Esophagus squamous epithelium (tissue), 5 donors: ENCODE results near the gene BAG5. TPM values are rescaled to one million over a fixed set of nuclear protein-coding genes. Genes with fewer than 3 reads are reported as not detected.
"Not testable (repeated sequence)": the region's sequence is repeated elsewhere in the genome, so short reads cannot be mapped to it uniquely, and the experiment has no call there.

Experiments used
- DNase-seq: peaks from one replicate; lab custom pipeline; 2025; lab: John Stamatoyannopoulos, UW
- H3K27ac ChIP-seq, 4 donors: fragments of 200-600 bp; sonication (generic); one replicate each; pipeline ENCODE4 v1.5.1; 2016 to 2019; ENCODE audit warnings: mild to moderate bottlenecking in 1 of 4
- H3K27me3 ChIP-seq, 4 donors: fragments of 200-600 bp; sonication (generic); 1 replicate in 3 of 4; 2 replicates in 1 of 4; pipeline versions ENCODE4 v1.5.1 to v1.6.0; 2017 to 2021; ENCODE audit warnings: antibody characterized with exemption in 1 of 4
- H3K36me3 ChIP-seq, 3 donors: fragments of 200-600 bp; sonication (generic); one replicate each; pipeline ENCODE4 v1.5.1; 2016 to 2019
- H3K4me1 ChIP-seq, 3 donors: fragments of 200-600 bp; sonication (generic); one replicate each; pipeline ENCODE4 v1.5.1; 2017 to 2019
- H3K4me3 ChIP-seq, 4 donors: fragments of 200-600 bp; sonication (generic); 1 replicate in 3 of 4; 2 replicates in 1 of 4; pipeline ENCODE4 v1.5.1; 2016 to 2019; ENCODE audit warnings: mild to moderate bottlenecking in 2 of 4, moderate library complexity in 1 of 4
- H3K9me3 ChIP-seq, 3 donors: fragments of 200-600 bp; sonication (generic); one replicate each; pipeline ENCODE4 v1.5.1; 2016 to 2019
- POLR2A ChIP-seq, 4 donors: fragments of 450-650 bp; IDR thresholded peaks; one replicate each; pipeline ENCODE4 v1.6.1; 2017; ENCODE audit warnings: antibody characterized with exemption in 4 of 4, mild to moderate bottlenecking in 4 of 4, moderate library complexity in 3 of 4
- WGBS, 2 donors: methylation state at CpG; one replicate each; pipeline ENCODE4 v1.1.5; 2018; 5-methylcytosine and 5-hydroxymethylcytosine counted together
- intact Hi-C: fragments of 100-400 bp; cut with DNase I; formaldehyde crosslinking; loops from one replicate; pipeline ENCODE4 v1.15.0; 2022
- total RNA-seq, 4 donors: library from RNA; depleted of rRNA; stranded (reverse); fragments of >200 nt; gene quantifications; one replicate each; pipeline ENCODE4 v1.1.0, GENCODE V29; 2016
- TF ChIP-seq, protein P1 (sequence below), 6 experiments: fragments of 450-650 bp in 4 of 6; fragments of 200-600 bp in 2 of 6; sonication (generic) in 2 of 6; IDR thresholded peaks; one replicate each; pipeline ENCODE4 v1.5.1; 2016 to 2019; ENCODE audit warnings: antibody characterized with exemption in 6 of 6, mild to moderate bottlenecking in 4 of 6, moderate library complexity in 4 of 6
- donor health status: DM: yes; HTN: yes; CAD: no.

The BAG5 gene
- total RNA-seq, 4 donors from 2014 or later, result 24.8 to 32.4 (median 28.5) TPM

DNA sequence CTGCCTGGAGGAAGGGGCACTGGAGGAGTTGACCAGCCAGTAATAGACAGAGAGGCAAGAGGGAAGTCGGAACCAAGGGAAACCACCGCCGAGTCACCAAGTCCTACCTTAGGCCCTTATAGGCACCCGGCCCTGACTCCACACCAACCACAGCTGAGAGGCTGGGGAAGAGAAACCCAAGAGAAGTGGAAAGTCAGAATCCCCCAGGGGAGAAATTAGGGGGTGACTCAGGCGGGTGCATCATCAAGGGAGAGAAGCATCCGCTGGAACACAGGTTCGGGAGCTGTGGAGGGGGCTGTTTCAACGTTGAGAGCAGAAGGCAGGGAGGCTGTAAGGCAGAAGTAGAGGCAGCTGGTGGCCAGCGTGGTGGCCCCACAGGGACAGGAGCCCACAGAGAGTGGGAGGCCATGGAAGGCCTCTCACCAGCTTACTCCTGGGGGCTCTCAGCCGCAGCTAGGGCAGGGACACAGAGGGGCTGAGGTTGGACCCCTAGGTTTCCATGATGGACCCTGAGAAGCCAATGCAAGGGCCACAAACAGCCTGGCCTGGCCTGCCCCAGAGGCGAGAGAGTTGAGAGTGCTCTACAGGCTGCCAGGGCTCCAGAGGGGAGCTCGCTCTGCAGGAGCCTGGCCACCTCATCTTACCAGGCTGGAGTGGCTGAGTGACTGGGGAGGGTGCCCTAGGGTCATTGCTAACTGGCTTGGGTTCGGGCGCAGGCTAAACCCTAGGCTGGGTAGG lies 34.9 kb downstream of the BAG5 start:
- DNase-seq, result no peak
- Histone ChIP-seq H3K27ac (peak overlapping the region; percentile 82 to 93 (median 90)), H3K27me3 (peaks cover 0 to 8% (median 0%) of the 10 kb centered on the region in 4 donors), H3K9me3 (no peaks in the 10 kb centered on the region), H3K36me3 (peaks cover 0 to 25% (median 0%) of the 10 kb centered on the region in 3 donors), H3K4me1 (peaks cover 24 to 72% (median 37%) of the 10 kb centered on the region in 3 donors), H3K4me3 (peak overlapping the region in 2 of 4 donors; percentile 89 to 100)
- 50 to 52% methylated on average over 9 to 11 of the region's 14 CpGs for WGBS, 2 donors
- intact Hi-C loops, result no loop called here
- TF ChIP-seq, protein P1, sequence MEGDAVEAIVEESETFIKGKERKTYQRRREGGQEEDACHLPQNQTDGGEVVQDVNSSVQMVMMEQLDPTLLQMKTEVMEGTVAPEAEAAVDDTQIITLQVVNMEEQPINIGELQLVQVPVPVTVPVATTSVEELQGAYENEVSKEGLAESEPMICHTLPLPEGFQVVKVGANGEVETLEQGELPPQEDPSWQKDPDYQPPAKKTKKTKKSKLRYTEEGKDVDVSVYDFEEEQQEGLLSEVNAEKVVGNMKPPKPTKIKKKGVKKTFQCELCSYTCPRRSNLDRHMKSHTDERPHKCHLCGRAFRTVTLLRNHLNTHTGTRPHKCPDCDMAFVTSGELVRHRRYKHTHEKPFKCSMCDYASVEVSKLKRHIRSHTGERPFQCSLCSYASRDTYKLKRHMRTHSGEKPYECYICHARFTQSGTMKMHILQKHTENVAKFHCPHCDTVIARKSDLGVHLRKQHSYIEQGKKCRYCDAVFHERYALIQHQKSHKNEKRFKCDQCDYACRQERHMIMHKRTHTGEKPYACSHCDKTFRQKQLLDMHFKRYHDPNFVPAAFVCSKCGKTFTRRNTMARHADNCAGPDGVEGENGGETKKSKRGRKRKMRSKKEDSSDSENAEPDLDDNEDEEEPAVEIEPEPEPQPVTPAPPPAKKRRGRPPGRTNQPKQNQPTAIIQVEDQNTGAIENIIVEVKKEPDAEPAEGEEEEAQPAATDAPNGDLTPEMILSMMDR (IDR thresholded peaks at IDR 0.05), result no peak
- no peak for TF ChIP-seq POLR2A (IDR thresholded peaks at IDR 0.05)

GRCh38 chr14:103526914-103527248 lies 35.6 kb downstream of the BAG5 start:
- peaks cover 0 to 18% (median 0%) of the 10 kb centered on the region in 3 donors for H3K36me3 ChIP-seq
- intact Hi-C loops, result no loop called here
- H3K27ac ChIP-seq, result peak overlapping the region in 2 of 4 donors; percentile 25 to 90
- TF ChIP-seq POLR2A (IDR thresholded peaks at IDR 0.05), result no peak
- TF ChIP-seq, protein P1 (IDR thresholded peaks at IDR 0.05), result no peak
- peaks cover 30 to 71% (median 37%) of the 10 kb centered on the region in 3 donors for H3K4me1 ChIP-seq
- no peak overlapping the region for H3K4me3 ChIP-seq
- H3K27me3 ChIP-seq, result peaks cover 0 to 15% (median 0%) of the 10 kb centered on the region in 4 donors
- DNase-seq, result no peak
- no peaks in the 10 kb centered on the region for H3K9me3 ChIP-seq
- 89 to 92% methylated on average over 1 of the region's 1 CpG for WGBS, 2 donors

DNA sequence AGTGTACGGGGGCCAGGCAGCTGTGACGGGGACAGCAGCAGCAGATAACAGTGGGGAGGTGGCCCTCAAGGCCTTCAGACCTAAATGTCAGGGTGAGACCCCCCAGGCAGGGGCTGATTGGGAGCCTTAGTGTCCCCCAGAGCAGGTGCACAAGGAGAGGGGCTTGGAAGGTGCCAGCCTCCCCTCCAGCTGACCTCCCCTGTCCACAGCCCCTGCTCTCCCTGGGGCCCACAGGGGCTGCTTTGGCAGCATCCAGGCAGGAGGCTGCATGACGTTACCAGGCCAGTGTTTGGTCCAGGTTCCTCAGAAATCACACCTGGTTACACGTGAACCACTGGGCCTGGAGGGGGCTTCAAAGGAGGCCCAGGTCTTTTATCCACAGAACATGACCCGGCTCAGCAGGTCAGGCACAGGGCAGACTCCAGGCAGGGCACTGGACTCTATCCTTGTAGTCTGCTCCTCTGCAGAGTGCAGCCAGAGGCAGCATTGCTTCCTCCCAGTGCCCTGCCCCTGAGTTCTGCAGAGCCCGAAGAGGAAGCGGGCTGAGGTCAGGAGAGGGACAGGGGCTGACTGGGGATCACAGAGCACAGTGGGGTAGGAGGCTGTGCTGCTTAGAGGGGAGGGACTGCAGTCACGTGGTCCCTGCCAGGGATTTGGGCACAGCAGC lies 36.1 kb downstream of the BAG5 start:
- Histone ChIP-seq H3K9me3 (no peaks in the 10 kb centered on the region), H3K27ac (peak overlapping the region in 1 of 4 donors; percentile 25), H3K27me3 (peaks cover 0 to 20% (median 0%) of the 10 kb centered on the region in 4 donors), H3K4me1 (peaks cover 35 to 73% (median 37%) of the 10 kb centered on the region in 3 donors), H3K4me3 (no peak overlapping the region), H3K36me3 (peaks cover 0 to 13% (median 0%) of the 10 kb centered on the region in 3 donors)
- WGBS, 2 donors, result 40 to 70% methylated on average over 1 to 2 of the region's 8 CpGs
- intact Hi-C loops, result no loop called here
- no peak for TF ChIP-seq POLR2A (IDR thresholded peaks at IDR 0.05)
- TF ChIP-seq, protein P1 (IDR thresholded peaks at IDR 0.05), result no peak
- DNase-seq, result no peak

DNA sequence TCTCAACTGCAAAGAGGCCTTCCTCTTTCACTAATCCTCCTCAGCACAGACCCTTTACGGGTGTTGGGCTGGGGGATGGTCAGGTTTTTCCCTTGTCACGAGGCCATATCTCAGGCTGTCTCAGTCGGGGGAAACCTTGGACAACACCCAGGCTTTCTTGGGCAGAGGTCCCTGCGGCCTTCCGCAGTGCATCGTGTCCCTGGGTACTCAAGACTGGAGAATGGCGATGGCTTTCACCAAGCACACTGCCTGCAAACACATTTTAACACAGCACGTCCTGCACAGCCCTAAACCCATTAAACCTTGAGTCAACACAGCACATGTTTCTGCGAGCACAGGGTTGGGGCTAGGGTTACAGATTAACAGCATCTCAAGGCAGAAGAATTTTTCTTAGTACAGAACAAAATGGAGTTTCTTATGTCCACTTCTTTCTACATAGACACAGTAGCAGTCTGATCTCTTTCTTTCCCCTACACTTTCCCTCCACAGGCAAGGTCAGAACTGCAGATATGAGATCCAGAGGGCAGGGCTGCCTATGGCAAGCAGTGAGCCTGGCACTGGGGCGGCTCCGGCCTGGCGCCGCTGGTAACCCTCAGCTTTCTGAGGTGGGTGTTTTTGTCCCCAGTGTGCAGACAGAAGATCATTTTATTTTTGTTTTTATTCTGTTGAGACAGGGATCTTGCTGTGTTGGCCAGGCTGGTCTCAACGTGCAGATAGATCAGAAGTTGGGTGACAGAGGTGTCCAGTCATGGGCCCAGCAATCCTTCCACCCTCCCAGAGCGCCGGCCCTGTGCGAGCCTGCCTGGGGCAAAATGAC lies 36.8 kb downstream of the BAG5 start:
- peaks cover 39 to 73% (median 40%) of the 10 kb centered on the region in 3 donors for H3K4me1 ChIP-seq
- DNase-seq, H3K9me3 ChIP-seq, intact Hi-C loops, H3K4me3 ChIP-seq, H3K36me3 ChIP-seq: not testable (repeated sequence)
- H3K27ac ChIP-seq, result peak overlapping the region in 1 of 4 donors; percentile 6
- peaks cover 0 to 28% (median 0%) of the 10 kb centered on the region in 4 donors for H3K27me3 ChIP-seq
- 60 to 69% methylated on average over 8 to 9 of the region's 17 CpGs for WGBS, 2 donors
